WTC11 (cell line): Measurements from ENCODE around the gene SLC48A1. TPM values are rescaled to one million over a fixed set of nuclear protein-coding genes. Genes with fewer than 3 reads are reported as not detected.
A peak's percentile ranks its signal among the peaks of the same experiment; 100 is the strongest.

Source experiments
- ATAC-seq: fragments of 200-7000 bp; cut with Tn5 transposase; 2 replicates; pipeline ENCODE4 v1.10.0; 2021; ENCODE audit warnings: mild to moderate bottlenecking, moderate library complexity
- CTCF ChIA-PET: fragments of 300-600 bp; sonication (Branson Sonifier 250); formaldehyde crosslinking; loops from one replicate; lab custom pipeline; 2021; ENCODE audit warnings: antibody characterized with exemption; lab: Charles Lee
- POLR2A ChIA-PET: fragments of 350-600 bp; sonication (Branson Sonifier 250); formaldehyde crosslinking; loops from one replicate; lab custom pipeline; 2021; ENCODE audit warnings: antibody characterized with exemption; lab: Charles Lee
- DNase-seq: peaks from one replicate; pipeline ENCODE4 v3.0.0; 2021; ENCODE audit warnings: low spot score
- H3K27ac Mint-ChIP-seq: 2 replicates; pipeline ENCODE4 v1.8.0; 2021; ENCODE audit warnings: mixed read lengths
- H3K27me3 Mint-ChIP-seq: 2 replicates; pipeline ENCODE4 v1.8.0; 2021; ENCODE audit warnings: low read depth, mild to moderate bottlenecking, moderate library complexity, mixed read lengths
- H3K36me3 Mint-ChIP-seq: 2 replicates; pipeline ENCODE4 v1.8.0; 2021; ENCODE audit warnings: mixed read lengths
- H3K4me1 Mint-ChIP-seq: 2 replicates; pipeline ENCODE4 v1.8.0; 2022; ENCODE audit warnings: mixed read lengths
- H3K4me3 Mint-ChIP-seq: 2 replicates; pipeline ENCODE4 v1.8.0; 2021; ENCODE audit warnings: mild to moderate bottlenecking, moderate library complexity, mixed read lengths
- H3K9me3 Mint-ChIP-seq: 2 replicates; pipeline ENCODE4 v1.8.0; 2021; ENCODE audit warnings: mixed read lengths
- ELF4 ChIP-seq: sonication (generic); formaldehyde crosslinking; IDR thresholded peaks from 2 replicates; pipeline ENCODE4 v1.8.1; 2022; ENCODE audit warnings: low read depth, mild to moderate bottlenecking, moderate library complexity, missing genetic modification reagents
- FOXK1 ChIP-seq: sonication (generic); formaldehyde crosslinking; IDR thresholded peaks from 2 replicates; pipeline ENCODE4 v1.8.0; 2022; ENCODE audit warnings: mild to moderate bottlenecking, moderate library complexity, missing genetic modification reagents
- JAZF1 ChIP-seq: fragments of 250-450 bp; sonication (Bioruptor Pico); IDR thresholded peaks from 2 replicates; pipeline ENCODE4 v1.9.0; 2021; ENCODE audit warnings: moderate library complexity, mild to moderate bottlenecking, inconsistent platforms
- NR1H2 ChIP-seq: sonication (generic); formaldehyde crosslinking; IDR thresholded peaks from 2 replicates; pipeline ENCODE4 v1.9.0; 2021; ENCODE audit warnings: mild to moderate bottlenecking, moderate library complexity, missing genetic modification reagents
- NR3C1 ChIP-seq: sonication (generic); formaldehyde crosslinking; conservative IDR thresholded peaks from 2 replicates; pipeline ENCODE4 v1.8.1; 2023; ENCODE audit warnings: low read depth, mild to moderate bottlenecking, missing genetic modification reagents
- TCF7 ChIP-seq: sonication (generic); formaldehyde crosslinking; IDR thresholded peaks from 2 replicates; pipeline ENCODE4 v1.8.0; 2022; ENCODE audit warnings: mild to moderate bottlenecking, low read depth, missing genetic modification reagents, moderate library complexity
- TEAD1 ChIP-seq: sonication (generic); formaldehyde crosslinking; IDR thresholded peaks from 2 replicates; pipeline ENCODE4 v1.8.0; 2022; ENCODE audit warnings: mild to moderate bottlenecking, missing genetic modification reagents
- TP53 ChIP-seq: sonication (generic); formaldehyde crosslinking; IDR thresholded peaks from 2 replicates; pipeline ENCODE4 v1.8.1; 2023; ENCODE audit warnings: mild to moderate bottlenecking, missing genetic modification reagents
- ZBTB21 ChIP-seq: sonication (generic); formaldehyde crosslinking; IDR thresholded peaks from 2 replicates; pipeline ENCODE4 v1.8.1; 2023; ENCODE audit warnings: mild to moderate bottlenecking, missing genetic modification reagents, borderline replicate concordance
- ZNF138 ChIP-seq: sonication (generic); formaldehyde crosslinking; conservative IDR thresholded peaks from 2 replicates; pipeline ENCODE4 v1.8.1; 2022; ENCODE audit warnings: mild to moderate bottlenecking, moderate library complexity, missing genetic modification reagents
- ZNF263 ChIP-seq: sonication (generic); formaldehyde crosslinking; IDR thresholded peaks from 2 replicates; pipeline ENCODE4 v1.8.1; 2022; ENCODE audit warnings: low read depth, mild to moderate bottlenecking, moderate library complexity, missing genetic modification reagents
- total RNA-seq: library from RNA; stranded (reverse); gene quantifications from 3 replicates; pipeline ENCODE4 v1.2.3, GENCODE V29; 2021
- TF ChIP-seq, protein P1 (sequence below): fragments of 250-450 bp; sonication (Bioruptor Pico); IDR thresholded peaks from 2 replicates; pipeline ENCODE4 v1.8.0; 2021; ENCODE audit warnings: mild to moderate bottlenecking
- TF ChIP-seq, protein P2 (sequence below): sonication (generic); formaldehyde crosslinking; IDR thresholded peaks from 2 replicates; pipeline ENCODE4 v1.8.1; 2022; ENCODE audit warnings: low read depth, missing genetic modification reagents, borderline replicate concordance
- TF ChIP-seq, protein P3 (sequence below): fragments of 200-600 bp; IDR thresholded peaks from 2 replicates; pipeline ENCODE4 v1.8.0; 2022; ENCODE audit warnings: antibody characterized with exemption
- TF ChIP-seq, protein P4 (sequence below): sonication (generic); formaldehyde crosslinking; IDR thresholded peaks from 2 replicates; pipeline ENCODE4 v1.8.1; 2022; ENCODE audit warnings: low read depth, mild to moderate bottlenecking, moderate library complexity, missing genetic modification reagents, borderline replicate concordance

The SLC48A1 gene
- total RNA-seq, 1 experiment from 2014 or later, result 13.8 TPM

DNA sequence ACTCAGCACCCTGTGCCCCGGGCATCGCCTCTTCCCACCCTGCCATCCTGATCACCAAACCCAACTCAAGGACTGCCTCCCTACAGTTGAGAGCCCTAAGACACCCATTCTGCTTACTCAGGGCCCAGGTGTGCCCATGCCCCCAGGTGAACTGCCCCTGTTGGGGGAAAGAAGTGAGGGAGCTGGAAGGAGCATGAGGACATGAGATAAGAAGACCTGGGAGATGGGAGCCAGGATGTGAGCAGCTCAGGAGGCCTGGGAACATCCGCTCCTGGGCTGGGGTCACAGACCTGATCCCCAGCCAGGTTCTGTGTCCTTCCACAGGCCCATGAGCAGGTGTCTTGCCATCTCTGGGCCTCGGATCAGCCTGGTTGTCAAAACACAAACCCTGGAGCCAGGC lies 20.9 kb upstream of the SLC48A1 start:
- H3K4me3 Mint-ChIP-seq, result no peak overlapping the region
- ChIA-PET CTCF (interaction anchor here (0.6 to 10.5 kb wide), 4 partner anchors 10 to 86 kb away, joined by 4 to 173 read pairs (median 86); no protein-coding TSS in a partner anchor), POLR2A (no interaction called here)
- no peaks in the 10 kb centered on the region; the same call in 1 of the 2 replicates for H3K27me3 Mint-ChIP-seq
- H3K36me3 Mint-ChIP-seq, result no peaks in the 10 kb centered on the region
- H3K4me1 Mint-ChIP-seq, result peaks cover 53% of the 10 kb centered on the region
- H3K9me3 Mint-ChIP-seq, result no peaks in the 10 kb centered on the region
- TF ChIP-seq TCF7 (no peak), ELF4 (no peak), TP53 (CRISPR knock-in tag) (no peak)
- TF ChIP-seq, protein P1, sequence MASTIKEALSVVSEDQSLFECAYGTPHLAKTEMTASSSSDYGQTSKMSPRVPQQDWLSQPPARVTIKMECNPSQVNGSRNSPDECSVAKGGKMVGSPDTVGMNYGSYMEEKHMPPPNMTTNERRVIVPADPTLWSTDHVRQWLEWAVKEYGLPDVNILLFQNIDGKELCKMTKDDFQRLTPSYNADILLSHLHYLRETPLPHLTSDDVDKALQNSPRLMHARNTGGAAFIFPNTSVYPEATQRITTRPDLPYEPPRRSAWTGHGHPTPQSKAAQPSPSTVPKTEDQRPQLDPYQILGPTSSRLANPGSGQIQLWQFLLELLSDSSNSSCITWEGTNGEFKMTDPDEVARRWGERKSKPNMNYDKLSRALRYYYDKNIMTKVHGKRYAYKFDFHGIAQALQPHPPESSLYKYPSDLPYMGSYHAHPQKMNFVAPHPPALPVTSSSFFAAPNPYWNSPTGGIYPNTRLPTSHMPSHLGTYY (CRISPR knock-in tag), result no peak
- TF ChIP-seq, protein P2, sequence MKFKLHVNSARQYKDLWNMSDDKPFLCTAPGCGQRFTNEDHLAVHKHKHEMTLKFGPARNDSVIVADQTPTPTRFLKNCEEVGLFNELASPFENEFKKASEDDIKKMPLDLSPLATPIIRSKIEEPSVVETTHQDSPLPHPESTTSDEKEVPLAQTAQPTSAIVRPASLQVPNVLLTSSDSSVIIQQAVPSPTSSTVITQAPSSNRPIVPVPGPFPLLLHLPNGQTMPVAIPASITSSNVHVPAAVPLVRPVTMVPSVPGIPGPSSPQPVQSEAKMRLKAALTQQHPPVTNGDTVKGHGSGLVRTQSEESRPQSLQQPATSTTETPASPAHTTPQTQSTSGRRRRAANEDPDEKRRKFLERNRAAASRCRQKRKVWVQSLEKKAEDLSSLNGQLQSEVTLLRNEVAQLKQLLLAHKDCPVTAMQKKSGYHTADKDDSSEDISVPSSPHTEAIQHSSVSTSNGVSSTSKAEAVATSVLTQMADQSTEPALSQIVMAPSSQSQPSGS (CRISPR knock-in tag), result no peak
- DNase-seq (no peak), ATAC-seq (no peak)
- H3K27ac Mint-ChIP-seq, result no peak overlapping the region

DNA sequence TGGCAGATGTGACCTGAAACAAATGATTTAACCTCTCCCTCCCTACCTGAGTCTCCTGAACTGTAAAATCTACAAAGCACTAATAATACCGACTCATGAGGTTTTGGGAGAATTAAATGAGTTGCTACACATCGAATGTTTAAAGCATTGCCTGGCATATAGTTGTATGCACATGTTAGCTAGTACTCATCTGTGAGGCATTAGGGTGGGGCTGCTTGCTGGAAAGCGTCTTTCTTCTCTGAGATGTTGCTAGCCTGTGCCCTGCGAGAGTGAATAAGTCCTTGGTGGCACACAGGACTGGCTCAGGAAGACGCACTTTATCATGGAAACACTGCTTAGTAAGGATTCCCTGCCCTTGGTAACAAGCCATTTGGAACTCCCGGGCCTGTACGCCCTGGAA lies 20.5 kb upstream of the SLC48A1 start:
- no peaks in the 10 kb centered on the region for H3K36me3 Mint-ChIP-seq
- H3K27ac Mint-ChIP-seq, result peak overlapping the region; percentile 80; the same call in 1 of the 2 replicates
- no peak overlapping the region for H3K4me3 Mint-ChIP-seq
- H3K9me3 Mint-ChIP-seq, result no peaks in the 10 kb centered on the region
- TF ChIP-seq ZBTB21, result no peak
- TF ChIP-seq JAZF1 (CRISPR knock-in tag), result no peak
- TF ChIP-seq ZNF263 (CRISPR knock-in tag), result no peak
- no peak for TF ChIP-seq ZNF138 (CRISPR knock-in tag)
- no peak for TF ChIP-seq ELF4
- TF ChIP-seq, protein P3, sequence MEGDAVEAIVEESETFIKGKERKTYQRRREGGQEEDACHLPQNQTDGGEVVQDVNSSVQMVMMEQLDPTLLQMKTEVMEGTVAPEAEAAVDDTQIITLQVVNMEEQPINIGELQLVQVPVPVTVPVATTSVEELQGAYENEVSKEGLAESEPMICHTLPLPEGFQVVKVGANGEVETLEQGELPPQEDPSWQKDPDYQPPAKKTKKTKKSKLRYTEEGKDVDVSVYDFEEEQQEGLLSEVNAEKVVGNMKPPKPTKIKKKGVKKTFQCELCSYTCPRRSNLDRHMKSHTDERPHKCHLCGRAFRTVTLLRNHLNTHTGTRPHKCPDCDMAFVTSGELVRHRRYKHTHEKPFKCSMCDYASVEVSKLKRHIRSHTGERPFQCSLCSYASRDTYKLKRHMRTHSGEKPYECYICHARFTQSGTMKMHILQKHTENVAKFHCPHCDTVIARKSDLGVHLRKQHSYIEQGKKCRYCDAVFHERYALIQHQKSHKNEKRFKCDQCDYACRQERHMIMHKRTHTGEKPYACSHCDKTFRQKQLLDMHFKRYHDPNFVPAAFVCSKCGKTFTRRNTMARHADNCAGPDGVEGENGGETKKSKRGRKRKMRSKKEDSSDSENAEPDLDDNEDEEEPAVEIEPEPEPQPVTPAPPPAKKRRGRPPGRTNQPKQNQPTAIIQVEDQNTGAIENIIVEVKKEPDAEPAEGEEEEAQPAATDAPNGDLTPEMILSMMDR, result no peak
- TF ChIP-seq FOXK1 (CRISPR knock-in tag), result no peak
- no peak for TF ChIP-seq TEAD1 (CRISPR knock-in tag)
- TF ChIP-seq, protein P1 (CRISPR knock-in tag), result no peak
- TF ChIP-seq NR1H2 (CRISPR knock-in tag), result no peak
- TF ChIP-seq, protein P4, sequence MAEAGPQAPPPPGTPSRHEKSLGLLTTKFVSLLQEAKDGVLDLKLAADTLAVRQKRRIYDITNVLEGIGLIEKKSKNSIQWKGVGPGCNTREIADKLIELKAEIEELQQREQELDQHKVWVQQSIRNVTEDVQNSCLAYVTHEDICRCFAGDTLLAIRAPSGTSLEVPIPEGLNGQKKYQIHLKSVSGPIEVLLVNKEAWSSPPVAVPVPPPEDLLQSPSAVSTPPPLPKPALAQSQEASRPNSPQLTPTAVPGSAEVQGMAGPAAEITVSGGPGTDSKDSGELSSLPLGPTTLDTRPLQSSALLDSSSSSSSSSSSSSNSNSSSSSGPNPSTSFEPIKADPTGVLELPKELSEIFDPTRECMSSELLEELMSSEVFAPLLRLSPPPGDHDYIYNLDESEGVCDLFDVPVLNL (CRISPR knock-in tag), result no peak
- TF ChIP-seq NR3C1, result no peak
- ATAC-seq (no peak), DNase-seq (no peak)
- ChIA-PET POLR2A (no interaction called here), CTCF (interaction anchor here (0.6 to 10.5 kb wide), 5 partner anchors 10 to 86 kb away, joined by 4 to 173 read pairs (median 15); partner anchors contain the start of gene SLC48A1)
- no peaks in the 10 kb centered on the region; the same call in 1 of the 2 replicates for H3K27me3 Mint-ChIP-seq
- H3K4me1 Mint-ChIP-seq, result peaks cover 54% of the 10 kb centered on the region
